Stimulated activated CD8-positive, alpha-beta memory T cell treated with anti-CD3 and anti-CD28 coated beads, Interleukin-7, amount 100 ng/mL, for 24 hours (primary cell): ENCODE measurements around the gene TWSG1.
"Not testable (repeated sequence)": the region's sequence is repeated elsewhere in the genome, so short reads cannot be mapped to it uniquely, and the experiment has no call there.

Source experiments
- DNase-seq: peaks from one replicate; pipeline ENCODE4 v3.0.0-alpha.2; 2020; ENCODE audit warnings: low read depth

The TWSG1 gene

DNA sequence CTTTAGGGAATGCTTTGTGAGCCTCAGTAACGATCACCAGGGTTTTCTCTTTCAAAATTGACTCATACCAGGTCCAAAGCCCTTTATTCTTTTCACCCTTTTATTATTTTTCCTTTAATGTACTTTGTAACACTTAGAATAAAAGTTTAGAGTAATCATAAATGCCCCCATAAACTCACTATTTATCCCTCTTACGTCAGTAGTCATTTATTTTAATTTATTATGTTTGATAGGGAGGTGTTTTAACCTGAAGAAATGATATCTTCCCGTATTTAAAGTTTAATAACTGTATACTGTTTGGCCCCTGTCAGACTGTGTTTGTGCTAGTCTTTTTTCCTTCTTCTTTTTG, 1.1 kb downstream of the TWSG1 start:
- DNase-seq = no peak

DNA sequence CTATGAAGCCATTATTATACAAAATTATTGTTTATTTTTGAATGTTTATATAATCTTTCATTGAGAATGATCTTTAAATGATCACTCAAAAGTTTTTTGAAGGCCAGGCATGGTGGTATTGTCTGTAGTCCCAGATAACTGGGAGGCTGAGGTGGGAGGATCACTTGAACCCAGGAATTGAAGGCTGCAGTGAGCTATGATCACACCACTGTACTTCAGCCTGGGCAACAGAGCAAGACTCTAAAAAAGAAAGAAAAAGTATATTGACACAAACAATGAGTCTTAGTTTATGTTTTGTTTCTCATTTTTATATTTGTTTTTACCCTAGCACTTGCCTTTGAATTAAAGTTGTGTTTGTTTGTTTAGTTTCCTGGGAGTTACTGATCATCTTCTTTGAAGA, 2.3 kb downstream of the TWSG1 start:
- no peak for DNase-seq

DNA sequence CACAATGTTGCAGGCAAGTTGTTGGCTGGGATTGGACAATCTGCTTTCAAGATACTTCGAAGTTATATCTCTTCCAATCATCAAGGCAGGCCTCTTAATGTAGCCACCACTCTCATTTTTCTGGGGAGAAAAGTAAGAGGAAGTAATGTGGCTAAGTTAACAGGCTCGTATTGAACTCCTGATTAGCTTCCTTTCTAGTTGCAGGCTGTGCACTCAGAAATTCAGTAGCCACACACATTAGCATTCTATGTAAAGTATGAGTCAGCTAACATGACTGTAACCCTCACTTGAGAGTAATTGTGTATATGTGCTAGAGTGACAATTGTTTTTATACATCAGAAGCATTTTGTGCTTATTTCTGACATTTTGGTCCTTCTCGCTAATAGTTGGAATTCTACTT, 3.3 kb downstream of the TWSG1 start:
- DNase-seq = no peak

DNA sequence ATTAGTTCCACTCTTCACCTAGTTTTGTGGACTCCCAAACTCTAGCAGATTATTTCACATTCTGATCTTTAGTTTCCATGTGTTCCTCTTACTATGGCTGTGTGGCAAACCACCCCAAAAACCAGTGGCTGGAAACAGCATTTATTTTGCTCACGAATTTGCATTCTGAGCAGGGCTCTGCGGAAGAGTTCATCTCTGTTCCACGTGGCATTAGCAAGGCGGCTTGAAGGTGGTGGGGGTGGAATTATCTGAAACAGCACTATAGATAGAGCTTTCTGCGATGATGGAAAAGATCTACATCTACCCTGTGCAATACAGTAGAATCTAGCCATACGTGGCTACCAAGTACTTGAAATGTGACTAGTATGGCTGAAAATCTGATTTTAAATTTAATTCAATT, 5.9 kb downstream of the TWSG1 start:
- no peak for DNase-seq

DNA sequence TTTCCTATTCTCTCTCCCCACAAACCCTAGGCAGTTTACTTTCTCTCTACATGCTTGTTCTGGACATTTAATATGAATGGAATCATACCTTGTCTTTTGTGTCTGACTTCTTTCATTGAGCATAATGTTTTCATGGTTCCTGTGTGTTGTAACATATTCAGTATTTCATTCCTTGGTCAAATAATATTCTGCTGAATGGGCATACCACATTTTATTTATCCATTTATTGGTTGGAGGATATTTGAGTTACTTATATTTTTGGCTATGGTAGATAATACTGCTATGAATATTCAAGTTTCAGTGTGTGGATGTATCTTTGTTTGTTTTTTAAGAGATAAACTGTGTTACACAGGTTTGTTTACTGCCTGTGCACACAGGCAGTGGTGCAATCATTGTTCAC, 9.0 kb downstream of the TWSG1 start:
- no peak for DNase-seq

DNA sequence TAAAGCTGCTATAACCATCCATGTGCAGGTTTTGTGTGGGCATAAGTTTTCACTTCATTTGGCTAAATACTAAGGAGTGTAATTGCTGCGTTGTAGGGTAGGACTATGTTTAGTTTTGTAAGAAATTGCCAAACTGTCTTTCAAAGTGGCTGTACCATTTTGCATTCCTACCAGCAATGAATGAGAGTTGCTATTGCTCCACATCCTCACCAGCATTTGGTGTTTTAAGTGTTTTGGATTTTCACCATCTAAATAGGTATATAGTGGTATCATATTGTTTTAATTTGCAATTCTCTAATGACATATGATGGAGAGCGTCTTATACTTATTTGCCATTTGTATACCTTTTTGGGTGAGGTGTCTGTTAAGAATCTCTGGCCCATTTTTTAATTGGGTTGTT, 12.2 kb downstream of the TWSG1 start:
- DNase-seq = no peak

DNA sequence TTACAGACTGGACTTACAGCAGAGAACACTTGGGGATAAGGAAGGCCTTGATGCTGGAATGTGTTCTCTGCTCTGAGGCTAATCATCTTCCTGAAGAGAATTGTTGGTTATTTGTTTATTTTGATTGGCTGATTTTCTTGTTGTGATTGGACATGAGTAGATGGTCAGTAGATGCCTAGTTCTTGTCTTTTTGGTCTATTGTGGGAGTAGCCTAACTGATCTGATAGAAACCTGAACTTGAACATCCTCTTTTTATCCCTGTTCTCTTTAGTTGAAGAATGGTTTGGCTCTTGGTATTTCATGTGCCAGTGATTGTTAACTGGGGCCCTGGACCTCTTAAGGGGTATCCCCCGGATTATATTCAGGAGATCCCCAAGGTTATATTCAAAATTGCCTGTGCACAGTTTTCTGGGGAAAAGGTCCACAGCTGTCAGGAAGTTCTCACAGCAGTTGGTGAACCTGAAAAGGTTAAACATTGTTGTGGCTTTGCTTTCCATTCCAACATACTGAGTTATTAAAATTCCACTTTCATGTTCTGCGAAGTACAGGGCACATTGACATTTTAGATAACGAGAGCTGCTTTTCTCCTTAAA, 13.6 kb downstream of the TWSG1 start:
- no peak for DNase-seq

DNA sequence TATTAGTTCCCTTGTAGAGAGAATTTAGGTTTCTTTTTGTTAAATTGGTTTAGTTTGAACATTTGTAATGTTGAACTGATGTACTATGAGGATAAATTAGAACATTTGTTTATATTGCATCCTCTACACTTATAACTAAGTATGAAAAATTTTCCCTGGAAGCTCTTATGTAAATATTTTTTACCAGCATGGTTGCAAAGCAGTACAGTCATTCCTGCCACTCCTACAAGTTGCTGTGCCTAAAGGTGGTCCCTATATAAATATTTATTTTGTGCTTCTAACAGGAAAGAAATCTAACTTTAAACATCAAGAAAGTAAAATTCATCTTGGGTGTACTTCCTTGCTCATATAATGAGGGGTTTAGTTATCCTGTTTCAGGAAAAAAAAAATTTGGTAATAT, 14.2 kb downstream of the TWSG1 start:
- DNase-seq = no peak

DNA sequence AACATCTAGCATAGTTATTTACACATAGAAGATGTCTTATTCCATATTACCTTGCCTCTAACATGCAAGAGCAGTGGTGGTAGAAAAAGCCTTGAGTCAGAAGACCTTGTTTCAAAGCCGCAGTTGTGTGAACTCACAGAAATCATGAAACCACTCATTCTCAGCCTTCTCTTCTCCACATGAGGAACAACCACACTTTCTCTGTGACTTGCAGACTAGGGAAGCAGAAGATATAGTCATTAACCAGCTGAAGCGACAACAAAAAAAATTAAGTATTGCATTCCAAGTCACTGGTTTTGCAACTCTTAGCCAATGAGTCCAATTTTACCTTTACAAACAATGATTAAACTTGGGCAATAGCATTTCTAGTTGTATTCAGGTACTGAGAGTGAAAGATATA, 19.0 kb downstream of the TWSG1 start:
- no peak for DNase-seq

DNA sequence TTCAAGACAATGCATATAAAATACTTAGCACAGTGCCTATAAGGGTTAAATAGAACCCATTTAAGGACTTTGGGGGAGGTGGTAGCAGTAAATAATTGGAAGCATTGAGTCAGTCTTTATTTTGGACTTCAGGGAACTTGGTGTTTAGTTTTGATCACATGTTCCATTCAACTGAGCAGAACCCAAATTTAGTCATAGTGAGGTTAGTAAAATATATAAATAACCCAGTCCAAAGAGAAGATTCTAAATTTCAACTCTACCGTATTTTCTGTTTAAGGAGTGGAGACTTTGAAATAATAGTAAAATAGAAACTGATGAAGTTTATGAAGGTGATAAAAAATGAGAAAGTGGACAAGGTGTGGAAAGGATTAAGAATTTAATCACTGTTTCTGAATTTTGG, 19.7 kb downstream of the TWSG1 start:
- no peak for DNase-seq

DNA sequence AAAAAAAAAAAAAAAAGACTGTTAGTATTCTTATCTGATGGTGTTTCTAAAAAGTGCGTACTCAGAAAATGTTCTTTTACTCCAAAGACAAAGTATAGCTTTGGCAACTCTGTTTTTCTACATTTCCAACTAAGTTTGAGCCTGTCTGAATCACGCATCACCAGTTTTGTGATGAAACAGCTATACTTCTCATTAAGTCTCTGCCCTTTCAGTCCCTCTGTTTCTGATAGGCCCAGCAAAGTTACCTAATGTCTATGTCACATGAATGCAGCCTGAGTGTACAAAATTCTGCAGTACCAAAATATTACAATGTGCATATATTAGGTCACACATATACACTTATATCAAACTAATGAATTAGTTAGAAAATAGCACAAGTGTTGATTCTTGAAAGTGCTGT, 22.4 kb downstream of the TWSG1 start:
- no peak for DNase-seq

DNA sequence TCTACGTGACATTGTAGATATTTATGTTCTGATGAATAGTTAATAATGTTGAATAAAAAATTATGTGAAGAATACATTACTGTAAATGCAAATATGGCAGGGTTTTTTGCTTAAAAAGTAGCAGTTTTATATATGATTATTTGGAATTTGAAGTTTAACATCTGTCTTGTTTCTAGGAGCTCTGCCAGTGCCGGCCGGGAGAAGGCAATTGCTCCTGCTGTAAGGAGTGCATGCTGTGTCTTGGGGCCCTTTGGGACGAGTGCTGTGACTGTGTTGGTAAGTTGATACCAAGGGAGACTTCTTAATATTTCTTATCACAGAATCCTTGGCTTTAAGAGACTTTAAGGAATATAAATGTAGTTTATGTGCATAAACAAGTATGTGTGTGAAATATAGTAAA, 25.2 kb downstream of the TWSG1 start:
- DNase-seq = no peak

DNA sequence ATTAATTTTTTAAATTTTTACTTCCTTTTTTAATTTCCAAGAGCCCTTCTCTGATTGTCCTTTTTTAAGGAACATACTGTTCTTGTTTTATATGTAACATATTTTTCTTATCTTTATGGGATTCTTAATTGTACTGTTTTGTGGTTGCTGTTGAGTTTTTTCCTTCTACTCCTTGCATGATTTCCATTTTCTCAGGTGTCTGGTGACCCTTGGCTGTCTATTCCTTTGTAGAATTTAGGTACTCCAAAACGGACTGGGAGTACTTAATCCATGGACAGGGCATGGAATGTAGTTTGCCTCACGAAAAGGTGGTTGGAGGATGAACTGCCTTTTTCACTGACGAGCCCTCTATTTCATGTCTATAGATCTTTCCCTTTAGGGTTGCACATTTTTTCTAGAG, 26.6 kb downstream of the TWSG1 start:
- no peak for DNase-seq

DNA sequence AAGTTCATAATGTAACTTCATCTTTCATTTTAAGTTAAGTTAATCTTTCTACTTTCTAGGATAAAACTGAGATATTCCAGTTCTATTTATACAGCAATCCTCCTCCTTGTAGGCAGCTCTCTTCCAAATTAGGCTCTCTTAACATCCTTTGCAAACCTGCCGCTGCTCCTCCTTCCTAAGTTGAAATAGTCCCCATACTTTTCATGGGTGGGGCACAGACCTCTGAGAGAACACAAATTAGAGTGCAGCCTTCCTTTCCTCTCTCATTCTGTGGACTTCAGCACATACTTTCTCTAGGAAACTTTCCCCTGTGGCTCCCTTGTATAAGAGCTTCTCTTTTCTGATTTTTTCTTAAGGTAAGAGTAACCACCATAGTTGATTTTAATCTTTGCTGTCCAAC, 28.3 kb downstream of the TWSG1 start:
- no peak for DNase-seq

DNA sequence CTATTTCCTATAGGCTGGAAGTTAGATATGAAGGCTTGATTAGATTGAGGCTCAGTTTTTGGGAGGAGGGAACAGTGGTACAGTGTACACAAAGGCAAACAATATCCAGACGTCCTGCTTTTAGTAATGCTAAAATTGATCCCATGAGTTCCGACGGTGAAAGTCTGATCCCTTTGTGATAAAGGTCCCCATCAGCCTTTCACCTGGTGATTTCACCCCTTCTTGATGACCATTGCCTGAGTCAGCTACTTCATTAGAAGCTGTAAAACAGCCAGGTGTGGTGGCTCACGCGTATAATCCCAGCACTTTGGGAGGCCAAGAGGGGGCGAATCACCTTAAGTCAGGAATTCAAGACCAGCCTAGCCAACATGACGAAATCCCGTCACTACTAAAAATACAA, 29.7 kb downstream of the TWSG1 start:
- no peak for DNase-seq

DNA sequence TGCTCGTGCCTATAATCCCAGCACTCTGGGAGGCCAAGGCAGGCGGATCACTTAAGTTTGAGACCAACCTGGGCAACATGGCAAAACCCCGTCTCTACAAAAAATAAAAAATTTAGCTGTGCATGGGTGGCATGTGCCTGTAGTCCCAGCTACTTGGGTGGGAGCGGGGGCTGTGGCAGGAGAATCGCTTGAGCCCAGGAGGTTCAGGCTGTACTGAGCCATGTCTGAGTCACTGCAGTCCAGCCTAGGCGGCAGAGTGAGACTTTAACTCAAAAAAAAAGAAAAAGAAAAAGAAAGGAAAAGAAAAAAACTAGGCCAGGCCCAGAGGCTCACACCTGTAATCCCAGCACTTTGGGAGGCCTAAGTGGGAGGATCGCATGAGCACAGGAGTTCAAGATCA, 30.8 kb downstream of the TWSG1 start:
- no peak for DNase-seq

DNA sequence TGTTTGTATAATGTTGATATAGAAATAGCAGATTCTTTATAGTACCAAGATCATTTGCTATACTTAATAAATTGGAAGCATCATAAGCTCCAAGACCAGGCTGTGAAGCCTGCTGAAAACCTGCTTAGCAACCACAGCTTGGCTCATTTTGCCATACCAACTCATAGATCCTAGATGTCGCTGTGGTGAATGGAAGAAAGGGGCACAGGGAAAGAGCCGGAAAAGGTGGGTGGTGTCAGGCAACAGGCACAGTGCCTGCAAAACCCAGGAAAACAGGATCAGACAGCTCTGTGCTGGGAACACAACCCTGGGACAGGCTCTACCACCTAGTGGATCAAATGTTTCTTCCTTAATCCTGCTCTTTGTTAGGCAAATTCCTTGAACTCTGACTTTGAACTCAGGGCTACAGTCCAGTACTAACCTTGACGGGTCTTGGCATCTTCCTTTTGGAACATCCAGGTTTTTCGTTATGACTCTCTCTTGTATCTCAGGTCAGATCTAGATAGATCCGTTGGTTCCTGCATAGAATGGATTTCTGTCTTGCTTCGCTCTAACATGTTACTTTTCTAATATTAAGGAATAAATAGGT, 31.6 kb downstream of the TWSG1 start:
- no peak for DNase-seq

DNA sequence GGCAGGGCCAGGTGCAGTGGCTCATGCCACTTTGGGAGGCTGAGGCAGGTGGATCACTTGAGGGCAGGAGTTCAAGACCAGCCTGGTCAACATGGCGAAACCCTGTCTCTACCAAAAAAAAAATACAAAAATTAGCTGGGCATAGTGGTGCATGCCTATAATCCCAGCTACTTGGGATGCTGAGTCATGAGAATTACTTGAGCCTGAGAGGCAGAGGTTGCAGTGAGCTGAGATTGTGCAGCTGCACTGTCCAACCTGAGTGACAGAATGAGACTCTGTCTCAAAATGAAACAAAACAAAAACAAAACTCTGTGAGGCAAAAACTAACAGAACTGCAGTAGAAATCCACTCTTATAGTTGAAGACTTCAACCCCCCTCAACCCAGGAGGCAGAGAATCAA, 38.7 kb downstream of the TWSG1 start:
- DNase-seq = not testable (repeated sequence)

DNA sequence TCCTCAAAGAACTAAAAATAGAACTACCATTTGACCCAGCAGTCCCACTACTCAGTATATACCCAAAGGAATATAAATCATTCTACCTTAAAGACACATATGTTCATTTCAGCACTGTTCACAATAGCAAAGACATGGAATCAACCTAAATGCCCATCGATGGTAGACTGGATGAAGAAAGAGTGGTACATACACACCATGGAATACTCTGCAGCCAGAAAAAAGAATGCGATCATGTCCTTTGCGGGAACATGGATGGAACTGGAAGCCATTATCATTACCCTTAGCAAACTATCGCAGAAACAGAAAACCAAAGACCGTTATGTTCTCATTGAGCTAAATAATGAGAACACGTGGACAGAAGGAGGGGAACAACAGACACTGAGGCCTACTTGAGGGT, 44.5 kb downstream of the TWSG1 start:
- DNase-seq = no peak

DNA sequence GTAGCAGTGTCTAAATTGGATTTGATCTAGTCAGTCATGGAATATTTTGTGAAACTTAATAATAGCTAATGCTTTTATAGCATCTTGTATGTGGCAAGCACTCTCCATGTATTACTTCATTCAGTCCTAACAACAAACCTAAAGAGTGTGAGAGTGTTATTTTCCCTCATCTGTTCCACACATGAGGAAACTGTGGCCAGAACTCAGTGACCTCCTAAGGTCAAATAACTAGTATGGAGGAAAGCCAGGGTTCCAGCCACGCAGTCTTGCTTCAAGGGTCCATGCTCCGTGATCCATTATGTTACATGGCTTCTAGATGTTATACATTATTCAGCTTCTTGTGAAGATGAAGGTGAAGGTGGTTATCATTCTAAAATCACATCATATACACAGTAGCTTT, 45.5 kb downstream of the TWSG1 start:
- DNase-seq = no peak

DNA sequence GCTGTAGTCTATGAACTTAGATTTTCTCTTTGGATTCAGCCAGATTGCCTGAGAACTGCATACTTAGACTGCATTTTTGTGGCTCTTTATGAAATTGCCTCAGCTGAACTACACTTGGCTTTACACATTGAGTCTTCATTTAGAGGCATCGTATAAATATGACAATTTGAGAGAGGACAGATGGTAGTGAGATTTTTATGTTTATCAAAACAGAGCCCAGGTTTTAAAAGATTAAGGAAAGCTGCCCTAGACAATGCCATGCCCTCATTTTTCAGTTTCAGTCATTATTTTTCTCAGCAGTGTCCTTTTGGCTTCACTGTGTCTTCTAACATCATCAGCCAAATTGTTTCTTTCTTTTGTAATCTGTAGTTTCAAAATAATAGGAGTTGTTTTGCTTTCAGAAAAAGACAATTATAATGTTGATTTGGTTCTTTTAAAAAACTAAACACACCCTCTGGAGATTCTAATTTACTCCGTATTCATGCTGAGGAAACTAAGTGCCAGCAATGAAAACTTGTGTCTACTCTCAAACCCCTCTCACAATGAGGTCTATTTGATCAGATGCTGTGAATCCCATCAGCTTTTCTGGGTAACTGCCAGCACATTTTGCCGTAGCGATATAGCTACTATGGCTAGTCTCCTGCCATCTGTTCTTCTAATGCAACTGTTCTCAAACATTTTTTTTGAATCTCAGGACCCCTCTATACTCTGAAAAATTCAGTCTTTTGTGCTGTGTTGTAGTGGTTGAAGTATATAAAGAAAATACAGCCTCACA, 46.2 kb downstream of the TWSG1 start:
- DNase-seq = no peak

DNA sequence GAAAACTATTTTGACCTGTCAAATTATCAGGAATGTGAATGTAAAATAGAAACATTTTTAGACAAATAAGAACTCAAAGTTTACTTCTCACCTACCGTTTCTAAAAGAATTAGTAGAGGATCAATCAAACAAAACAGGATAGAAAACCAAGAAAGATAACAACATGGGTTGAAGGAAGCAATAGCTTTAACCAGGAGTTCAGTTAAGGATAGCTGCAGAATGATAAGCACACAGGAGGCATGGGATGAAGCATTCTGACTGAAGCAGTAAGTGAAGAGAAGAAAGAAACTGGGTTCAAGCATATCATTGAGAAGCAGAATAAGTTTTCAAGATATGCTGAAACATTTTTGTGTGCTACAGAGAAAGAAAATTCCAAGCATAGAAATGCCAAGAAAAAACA, 52.3 kb downstream of the TWSG1 start:
- DNase-seq = no peak

DNA sequence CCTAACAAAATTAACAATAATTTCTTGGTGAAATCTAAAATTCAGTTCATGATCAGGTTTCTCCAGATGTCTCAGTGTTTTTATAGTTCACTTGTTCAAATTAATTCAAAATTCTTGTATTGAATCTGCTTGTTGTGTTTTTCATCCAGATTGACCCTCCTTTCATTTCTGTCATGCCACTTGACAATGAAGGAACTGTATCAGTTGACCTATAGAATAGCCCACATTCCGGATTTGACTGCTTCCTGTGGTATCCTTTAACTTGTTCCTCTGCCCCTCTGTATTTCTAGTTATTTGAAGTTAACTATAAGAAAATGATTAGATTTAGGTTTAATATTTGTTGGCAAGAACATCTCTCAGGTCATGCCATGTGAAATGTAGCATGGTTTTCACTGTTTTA, 53.3 kb downstream of the TWSG1 start:
- DNase-seq = no peak

DNA sequence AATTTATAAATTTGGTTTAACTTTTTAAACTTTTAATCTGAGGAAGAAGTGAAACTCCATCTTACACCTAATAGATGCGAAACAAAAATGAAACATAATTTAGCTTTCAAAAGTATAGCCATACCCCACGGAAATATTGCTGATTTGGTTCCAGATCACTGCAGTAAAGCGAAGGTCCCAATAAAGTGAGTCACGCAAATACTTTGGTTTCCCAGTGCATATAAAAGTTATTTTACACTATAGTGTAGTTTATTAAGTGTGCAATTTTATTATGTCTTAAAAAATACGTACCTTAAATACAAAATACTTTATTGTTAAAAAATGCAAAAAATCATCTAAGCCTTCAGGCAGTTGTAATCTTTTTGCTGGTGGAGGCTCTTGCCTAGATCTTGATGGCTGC, 55.1 kb downstream of the TWSG1 start:
- no peak for DNase-seq
